Vagina (tissue), 2 donors: ENCODE results near the gene SHLD1. TPM values are rescaled to one million over a fixed set of nuclear protein-coding genes. Genes with fewer than 3 reads are reported as not detected.

Source experiments
- DNase-seq, 2 donors: peaks; one replicate each; pipeline ENCODE4 v3.0.0-alpha.2; 2017; ENCODE audit errors: extremely low spot score in 2 of 2
- H3K27ac ChIP-seq: fragments of 200-600 bp; sonication (generic); one replicate; pipeline ENCODE4 v1.5.1; 2019
- H3K27me3 ChIP-seq: fragments of 200-600 bp; sonication (generic); one replicate; pipeline ENCODE4 v1.5.1; 2019
- H3K36me3 ChIP-seq, 2 donors: fragments of 200-600 bp; sonication (generic); one replicate each; pipeline ENCODE4 v1.5.1; 2017 to 2019
- H3K4me1 ChIP-seq: fragments of 200-600 bp; sonication (generic); one replicate; pipeline ENCODE4 v1.5.1; 2019
- H3K4me3 ChIP-seq, 2 donors: fragments of 200-600 bp; sonication (generic); 1 replicate in 1 of 2; 2 replicates in 1 of 2; pipeline ENCODE4 v1.5.1; 2016 to 2019
- H3K9me3 ChIP-seq: fragments of 200-600 bp; sonication (generic); one replicate; pipeline ENCODE4 v1.5.1; 2019
- POLR2A ChIP-seq, 2 donors: fragments of 450-650 bp; IDR thresholded peaks; one replicate each; pipeline ENCODE4 v1.6.1; 2017; ENCODE audit warnings: antibody characterized with exemption in 2 of 2, mild to moderate bottlenecking in 2 of 2, moderate library complexity in 2 of 2
- POLR2AphosphoS5 ChIP-seq, 2 donors: sonication (generic); formaldehyde crosslinking; IDR thresholded peaks; one replicate each; pipeline ENCODE4 v1.9.0; 2017; ENCODE audit warnings: antibody characterized with exemption in 2 of 2, mild to moderate bottlenecking in 2 of 2, low read depth in 1 of 2; ENCODE audit not compliant: insufficient read depth in 1 of 2
- intact Hi-C: fragments of 100-400 bp; cut with DNase I; formaldehyde crosslinking; loops from one replicate; pipeline ENCODE4 v1.15.1; 2023
- small RNA-seq: library from RNA; depleted of rRNA; stranded (forward); fragments of <200 nt; gene quantifications from one replicate; pipeline ENCODE3, GENCODE V24; 2016
- total RNA-seq: library from RNA; depleted of rRNA; stranded (reverse); fragments of >200 nt; gene quantifications from one replicate; pipeline ENCODE4 v1.2.3, GENCODE V29; 2016
- TF ChIP-seq, protein P1 (sequence below), 3 experiments: fragments of 450-650 bp in 2 of 3; fragments of 200-600 bp in 1 of 3; sonication (generic) in 1 of 3; IDR thresholded peaks; one replicate each; pipeline ENCODE4 v1.5.1; 2017 to 2019; ENCODE audit warnings: antibody characterized with exemption in 3 of 3, mild to moderate bottlenecking in 2 of 3, moderate library complexity in 2 of 3

The SHLD1 gene
- total RNA-seq, 1 donor from 2014 or later = 0.98 TPM

GRCh38 chr20:5913166-5913565 lies 163.0 kb downstream of the SHLD1 start:
- H3K9me3 ChIP-seq = no peaks in the 10 kb centered on the region
- TF ChIP-seq, protein P1, sequence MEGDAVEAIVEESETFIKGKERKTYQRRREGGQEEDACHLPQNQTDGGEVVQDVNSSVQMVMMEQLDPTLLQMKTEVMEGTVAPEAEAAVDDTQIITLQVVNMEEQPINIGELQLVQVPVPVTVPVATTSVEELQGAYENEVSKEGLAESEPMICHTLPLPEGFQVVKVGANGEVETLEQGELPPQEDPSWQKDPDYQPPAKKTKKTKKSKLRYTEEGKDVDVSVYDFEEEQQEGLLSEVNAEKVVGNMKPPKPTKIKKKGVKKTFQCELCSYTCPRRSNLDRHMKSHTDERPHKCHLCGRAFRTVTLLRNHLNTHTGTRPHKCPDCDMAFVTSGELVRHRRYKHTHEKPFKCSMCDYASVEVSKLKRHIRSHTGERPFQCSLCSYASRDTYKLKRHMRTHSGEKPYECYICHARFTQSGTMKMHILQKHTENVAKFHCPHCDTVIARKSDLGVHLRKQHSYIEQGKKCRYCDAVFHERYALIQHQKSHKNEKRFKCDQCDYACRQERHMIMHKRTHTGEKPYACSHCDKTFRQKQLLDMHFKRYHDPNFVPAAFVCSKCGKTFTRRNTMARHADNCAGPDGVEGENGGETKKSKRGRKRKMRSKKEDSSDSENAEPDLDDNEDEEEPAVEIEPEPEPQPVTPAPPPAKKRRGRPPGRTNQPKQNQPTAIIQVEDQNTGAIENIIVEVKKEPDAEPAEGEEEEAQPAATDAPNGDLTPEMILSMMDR (IDR thresholded peaks at IDR 0.05) = no peak
- TF ChIP-seq POLR2AphosphoS5 (IDR thresholded peaks at IDR 0.05; ENCODE audit: insufficient read depth in 1 of 2, low read depth in 1 of 2) (no peak), POLR2A (IDR thresholded peaks at IDR 0.05) (no peak)
- H3K27ac ChIP-seq = no peak overlapping the region
- no peaks in the 10 kb centered on the region for H3K27me3 ChIP-seq
- peaks cover 6% of the 10 kb centered on the region for H3K4me1 ChIP-seq
- H3K36me3 ChIP-seq = no peaks in the 10 kb centered on the region
- no peak for DNase-seq
- no peak overlapping the region for H3K4me3 ChIP-seq
- intact Hi-C loops = no loop called here

Small RNAs within 50 kb of the gene (small RNA-seq; reads per million reads assigned to genes)
- gene RNU1-55P = not detected

Other genes with a start within 250 kb of the SHLD1 start
- 14.7 TPM for gene GPCPD1, start 139.4 kb upstream of the SHLD1 start, total RNA-seq
- 18.7 TPM for gene CHGB, start 161.1 kb downstream of the SHLD1 start, total RNA-seq
- 9.6 TPM for gene TRMT6, start 200.1 kb downstream of the SHLD1 start, total RNA-seq
- gene MCM8, start 200.3 kb downstream of the SHLD1 start, total RNA-seq = 2.5 TPM